ENCODE results near the gene ESR1.

GRCh38 chr6:151826517-151827142 lies 19.1 kb downstream of the ESR1 start:
- TF ChIP-seq EP300 (IDR thresholded peaks at IDR 0.05) (no peak), POLR2A (IDR thresholded peaks at IDR 0.05) (no peak)

All from tibial nerve (tissue), 3 donors.